Bronchial epithelial cell (primary cell): ENCODE results near the gene PEX11B. TPM values are rescaled to one million over a fixed set of nuclear protein-coding genes. Genes with fewer than 3 reads are reported as not detected.

Experiments used
- DNase-seq: peaks from one replicate; pipeline ENCODE4 v3.0.0-alpha.2; 2010; ENCODE audit warnings: low read depth
- FAIRE-seq: peaks from 2 replicates; lab custom pipeline; 2011; peaks lifted over from hg19 to GRCh38; lab: Jason Lieb, UNC
- H3K27me3 ChIP-seq: 2 replicates; pipeline ENCODE4 v1.5.1; 2011; ENCODE audit warnings: low read length; ENCODE audit not compliant: control insufficient read depth, insufficient read depth
- H3K36me3 ChIP-seq: 2 replicates; pipeline ENCODE4 v1.5.1; 2011; ENCODE audit warnings: low read length; ENCODE audit not compliant: control insufficient read depth, insufficient read depth
- H3K4me3 ChIP-seq: 2 replicates; pipeline ENCODE4 v1.5.1; 2011; ENCODE audit warnings: mild to moderate bottlenecking, low read depth, low read length, control low read depth
- total RNA-seq: library from RNA; depleted of rRNA; stranded (reverse); fragments of >200 nt; gene quantifications from 2 replicates; pipeline ENCODE4 v1.2.1, GENCODE V29; 2014
- TF ChIP-seq, protein P1 (sequence below): IDR thresholded peaks from 2 replicates; pipeline ENCODE4 v1.5.1; 2011; ENCODE audit warnings: mild to moderate bottlenecking, moderate library complexity, low read length, control low read depth, inconsistent platforms; ENCODE audit not compliant: insufficient read depth, severe bottlenecking

PEX11B gene
- total RNA-seq, 1 donor from 2014 or later, result 22.6 TPM

DNA sequence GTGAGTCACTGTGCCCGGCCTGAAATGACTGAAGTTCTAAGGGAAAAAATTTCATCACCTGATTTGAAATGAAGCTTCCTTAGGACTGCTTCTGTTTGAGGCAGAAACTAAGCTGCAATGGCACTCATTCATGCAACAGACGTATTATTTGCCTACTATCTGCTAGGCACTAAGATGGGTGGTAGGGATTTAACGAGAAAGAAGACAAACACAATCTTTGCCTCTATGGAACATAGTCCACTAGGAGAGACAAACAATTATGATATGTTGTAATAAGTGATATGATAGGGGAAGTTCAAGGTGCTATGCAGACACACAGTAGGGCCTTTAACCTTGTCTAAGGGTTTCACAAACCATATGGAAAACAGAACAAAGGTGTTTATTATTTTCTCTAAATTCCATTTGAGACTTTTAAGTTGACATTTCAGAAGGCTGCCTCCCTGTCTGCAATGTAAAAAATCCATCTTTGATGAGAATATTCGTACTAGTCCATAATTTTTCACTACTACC, 28.0 kb upstream of the PEX11B start:
- DNase-seq (no peak), FAIRE-seq (no peak)
- H3K36me3 ChIP-seq, result no peaks in the 10 kb centered on the region
- TF ChIP-seq, protein P1, sequence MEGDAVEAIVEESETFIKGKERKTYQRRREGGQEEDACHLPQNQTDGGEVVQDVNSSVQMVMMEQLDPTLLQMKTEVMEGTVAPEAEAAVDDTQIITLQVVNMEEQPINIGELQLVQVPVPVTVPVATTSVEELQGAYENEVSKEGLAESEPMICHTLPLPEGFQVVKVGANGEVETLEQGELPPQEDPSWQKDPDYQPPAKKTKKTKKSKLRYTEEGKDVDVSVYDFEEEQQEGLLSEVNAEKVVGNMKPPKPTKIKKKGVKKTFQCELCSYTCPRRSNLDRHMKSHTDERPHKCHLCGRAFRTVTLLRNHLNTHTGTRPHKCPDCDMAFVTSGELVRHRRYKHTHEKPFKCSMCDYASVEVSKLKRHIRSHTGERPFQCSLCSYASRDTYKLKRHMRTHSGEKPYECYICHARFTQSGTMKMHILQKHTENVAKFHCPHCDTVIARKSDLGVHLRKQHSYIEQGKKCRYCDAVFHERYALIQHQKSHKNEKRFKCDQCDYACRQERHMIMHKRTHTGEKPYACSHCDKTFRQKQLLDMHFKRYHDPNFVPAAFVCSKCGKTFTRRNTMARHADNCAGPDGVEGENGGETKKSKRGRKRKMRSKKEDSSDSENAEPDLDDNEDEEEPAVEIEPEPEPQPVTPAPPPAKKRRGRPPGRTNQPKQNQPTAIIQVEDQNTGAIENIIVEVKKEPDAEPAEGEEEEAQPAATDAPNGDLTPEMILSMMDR, result no peak
- H3K27me3 ChIP-seq, result no peaks in the 10 kb centered on the region
- H3K4me3 ChIP-seq, result no peak overlapping the region

DNA sequence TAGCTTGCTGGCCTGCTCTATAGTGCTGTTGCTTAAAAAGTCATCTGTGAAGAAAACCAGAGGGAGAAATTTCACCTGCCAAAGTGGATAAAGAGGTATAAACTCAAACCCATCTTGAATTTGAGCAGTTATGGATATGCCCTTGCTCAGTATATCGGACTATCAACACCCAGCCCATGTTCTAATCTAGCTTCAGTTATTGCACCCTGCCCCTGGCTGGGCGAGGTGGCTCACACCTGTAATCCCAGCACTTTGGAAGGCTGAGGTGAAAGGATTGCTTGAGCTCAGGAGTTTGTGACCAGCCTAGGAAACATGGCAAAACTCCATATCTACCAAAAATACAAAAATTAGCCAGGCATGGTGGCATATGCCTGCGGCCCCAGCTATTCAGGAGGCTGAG, 26.0 kb upstream of the PEX11B start:
- no peak for DNase-seq
- no peaks in the 10 kb centered on the region for H3K36me3 ChIP-seq
- no peaks in the 10 kb centered on the region for H3K27me3 ChIP-seq
- H3K4me3 ChIP-seq, result no peak overlapping the region
- TF ChIP-seq, protein P1, result no peak
- no peak for FAIRE-seq

DNA sequence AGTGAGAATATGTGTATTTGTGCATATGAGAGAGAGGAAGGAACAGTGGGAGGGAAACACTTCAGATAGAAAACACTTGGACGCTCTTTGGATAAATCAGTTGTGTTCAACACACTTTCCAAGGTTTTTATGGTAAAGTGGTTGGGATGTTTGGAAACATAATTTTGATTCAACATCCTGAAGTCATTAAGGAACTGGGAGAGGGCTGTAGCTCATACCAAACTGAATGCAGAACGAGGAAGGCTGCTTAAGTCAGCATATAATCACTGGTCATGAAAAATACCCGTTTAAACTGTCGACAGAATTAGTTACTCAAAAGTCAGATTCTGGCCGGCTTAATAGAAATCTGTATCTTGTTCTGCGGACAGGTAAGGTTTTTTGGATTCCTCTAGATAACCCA, 24.4 kb upstream of the PEX11B start:
- Histone ChIP-seq H3K36me3 (no peaks in the 10 kb centered on the region), H3K4me3 (no peak overlapping the region), H3K27me3 (no peaks in the 10 kb centered on the region)
- FAIRE-seq, result no peak
- no peak for DNase-seq
- TF ChIP-seq, protein P1, result no peak

DNA sequence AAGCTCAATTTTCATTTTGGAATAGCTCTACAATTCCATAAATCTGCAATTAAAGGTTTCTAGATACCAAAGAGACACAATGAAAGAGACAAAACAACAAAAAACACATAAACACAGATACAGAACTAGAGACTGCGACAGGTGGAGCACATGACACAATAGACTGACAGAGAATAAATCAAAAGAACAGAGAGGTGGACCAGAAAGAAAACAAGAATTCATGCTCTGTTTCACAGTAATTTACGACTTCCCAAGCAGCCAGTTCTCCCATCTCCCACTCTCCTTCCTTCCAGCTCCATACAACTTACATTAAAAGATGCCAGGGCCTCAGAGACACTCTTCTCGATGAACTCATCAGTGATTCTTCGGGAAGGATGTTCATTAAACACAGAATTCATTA, 23.9 kb upstream of the PEX11B start:
- no peaks in the 10 kb centered on the region for H3K36me3 ChIP-seq
- no peak for FAIRE-seq
- H3K4me3 ChIP-seq, result no peak overlapping the region
- no peak for DNase-seq
- TF ChIP-seq, protein P1, result no peak
- H3K27me3 ChIP-seq, result no peaks in the 10 kb centered on the region

DNA sequence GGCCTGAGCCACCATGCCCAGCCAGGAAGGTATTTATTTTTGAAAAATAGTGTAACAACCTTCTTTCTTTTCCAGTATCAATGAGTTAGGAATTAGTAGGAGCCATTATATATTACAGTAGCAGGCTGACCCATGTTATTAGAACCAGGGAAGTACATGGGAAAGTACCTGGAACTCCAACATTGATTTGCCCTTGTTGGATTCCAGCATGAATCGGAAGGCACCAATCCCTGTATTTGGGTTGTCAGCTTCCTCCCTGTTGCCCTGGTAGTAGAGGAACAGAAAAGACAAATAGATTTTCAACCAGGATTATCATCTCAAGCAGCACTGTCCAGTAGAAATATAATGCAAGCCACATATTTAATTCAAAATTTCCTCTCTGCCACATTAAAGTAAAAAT, 18.9 kb upstream of the PEX11B start:
- H3K27me3 ChIP-seq, result no peaks in the 10 kb centered on the region

More for the DNA sequence above, 18.9 kb upstream of the PEX11B start:
- H3K36me3 ChIP-seq, result no peaks in the 10 kb centered on the region
- DNase-seq, result no peak
- TF ChIP-seq, protein P1, result no peak
- H3K4me3 ChIP-seq, result no peak overlapping the region
- no peak for FAIRE-seq
